ENCODE measurements around the gene COG8. TPM values are rescaled to one million over a fixed set of nuclear protein-coding genes. Genes with fewer than 3 reads are reported as not detected.
"Not testable (repeated sequence)": the region's sequence is repeated elsewhere in the genome, so short reads cannot be mapped to it uniquely, and the experiment has no call there.

COG8 gene
- polyA plus RNA-seq, 1 donor (not counting 4 experiments of a cell fraction or from before 2014, with no cell fraction given), result 16.0 TPM

DNA sequence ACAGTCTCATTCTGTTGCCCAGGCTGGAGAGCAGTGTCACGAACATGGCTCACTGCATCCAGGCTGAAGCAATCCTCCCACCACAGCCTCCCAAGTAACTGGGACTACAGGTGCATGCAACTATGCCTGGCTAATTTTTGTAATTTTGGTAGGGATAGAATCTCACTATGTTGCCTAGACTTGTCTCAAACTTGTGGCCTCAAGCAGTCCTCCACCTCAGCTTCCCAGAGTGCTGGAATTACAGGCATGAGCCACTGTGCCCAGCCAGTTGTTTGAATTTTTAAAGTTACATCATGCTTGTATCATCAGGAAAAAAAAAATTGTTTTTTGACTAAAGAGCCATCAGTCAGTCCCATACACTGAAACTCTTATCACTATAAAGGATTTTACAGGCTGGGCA, 45.3 kb downstream of the COG8 start:
- dilution Hi-C loops (cut with MboI; ENCODE audit: extremely low pct_ligation_motif_present, low sequenced_read_pairs), result no loop called here
- Histone ChIP-seq H2AFZ (ENCODE audit: control insufficient read depth, low read length) (no peak overlapping the region), H3K9ac (ENCODE audit: control insufficient read depth, extremely low read depth, insufficient read depth, low read length) (no peak overlapping the region)

DNA sequence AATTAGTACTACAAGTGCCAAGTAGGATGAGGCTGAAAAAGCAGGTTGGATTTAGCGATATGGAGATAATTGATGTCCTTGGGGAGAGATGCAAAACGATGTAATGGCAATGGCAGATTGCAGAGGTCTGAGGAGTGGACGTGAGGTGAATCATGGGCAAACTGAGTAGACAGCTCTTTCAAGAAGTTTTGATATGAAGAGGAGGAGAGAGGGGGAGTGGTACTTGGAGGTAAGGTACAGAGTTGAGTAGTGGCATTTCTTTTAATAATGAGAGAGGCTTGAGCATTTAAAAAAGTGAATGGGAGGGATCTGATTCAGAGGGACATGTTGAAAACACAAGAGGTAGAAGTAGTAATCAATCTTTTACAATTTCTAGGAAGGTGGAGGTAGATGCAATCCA, 46.0 kb downstream of the COG8 start:
- no peak overlapping the region for H3K4me3 ChIP-seq (ENCODE audit: control insufficient read depth in 2 of 3, extremely low read depth in 1 of 3, insufficient read depth in 2 of 3, low read depth in 1 of 3, low read length in 3 of 3)
- peak overlapping the region; percentile 10 for H3K27ac ChIP-seq (ENCODE audit: control insufficient read depth, insufficient read depth, low read length)
- H3K4me1 ChIP-seq (ENCODE audit: control insufficient read depth, extremely low read depth, insufficient read depth, low read length), result peaks cover 11% of the 10 kb centered on the region
- H3K36me3 ChIP-seq (ENCODE audit: control insufficient read depth in 2 of 2, extremely low read depth in 1 of 2, insufficient read depth in 2 of 2, low read length in 2 of 2), result peaks cover 0 to 1% of the 10 kb centered on the region in 2 experiments
- H3K27me3 ChIP-seq (ENCODE audit: control insufficient read depth, extremely low read depth, insufficient read depth, low read length), result no peaks in the 10 kb centered on the region
- H3K79me2 ChIP-seq (ENCODE audit: control insufficient read depth, insufficient read depth, low read length), result no peaks in the 10 kb centered on the region
- H3K4me2 ChIP-seq (ENCODE audit: control insufficient read depth, extremely low read depth, insufficient read depth, low read depth, low read length), result no peak overlapping the region
- no peak overlapping the region for H2AFZ ChIP-seq (ENCODE audit: control insufficient read depth, low read length)
- TF ChIP-seq, protein P1, sequence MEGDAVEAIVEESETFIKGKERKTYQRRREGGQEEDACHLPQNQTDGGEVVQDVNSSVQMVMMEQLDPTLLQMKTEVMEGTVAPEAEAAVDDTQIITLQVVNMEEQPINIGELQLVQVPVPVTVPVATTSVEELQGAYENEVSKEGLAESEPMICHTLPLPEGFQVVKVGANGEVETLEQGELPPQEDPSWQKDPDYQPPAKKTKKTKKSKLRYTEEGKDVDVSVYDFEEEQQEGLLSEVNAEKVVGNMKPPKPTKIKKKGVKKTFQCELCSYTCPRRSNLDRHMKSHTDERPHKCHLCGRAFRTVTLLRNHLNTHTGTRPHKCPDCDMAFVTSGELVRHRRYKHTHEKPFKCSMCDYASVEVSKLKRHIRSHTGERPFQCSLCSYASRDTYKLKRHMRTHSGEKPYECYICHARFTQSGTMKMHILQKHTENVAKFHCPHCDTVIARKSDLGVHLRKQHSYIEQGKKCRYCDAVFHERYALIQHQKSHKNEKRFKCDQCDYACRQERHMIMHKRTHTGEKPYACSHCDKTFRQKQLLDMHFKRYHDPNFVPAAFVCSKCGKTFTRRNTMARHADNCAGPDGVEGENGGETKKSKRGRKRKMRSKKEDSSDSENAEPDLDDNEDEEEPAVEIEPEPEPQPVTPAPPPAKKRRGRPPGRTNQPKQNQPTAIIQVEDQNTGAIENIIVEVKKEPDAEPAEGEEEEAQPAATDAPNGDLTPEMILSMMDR (optimal IDR thresholded peaks at IDR 0.05 in 1 of 3, IDR thresholded peaks at IDR 0.05 in 1 of 3, conservative IDR thresholded peaks at IDR 0.05 in 1 of 3; ENCODE audit: extremely low read depth in 1 of 3, insufficient read depth in 2 of 3, low read length in 3 of 3), result no peak
- TF ChIP-seq EZH2 (IDR thresholded peaks at IDR 0.05; ENCODE audit: low read length), result no peak
- dilution Hi-C loops (cut with MboI; ENCODE audit: extremely low pct_ligation_motif_present, low sequenced_read_pairs), result no loop called here
- DNase-seq (ENCODE audit: low read depth, low spot score) (no peak), FAIRE-seq (no peak)
- no peaks in the 10 kb centered on the region for H4K20me1 ChIP-seq (ENCODE audit: control insufficient read depth, extremely low read depth, insufficient read depth, low read length)
- no peak overlapping the region for H3K9ac ChIP-seq (ENCODE audit: control insufficient read depth, extremely low read depth, insufficient read depth, low read length)
- no peaks in the 10 kb centered on the region for H3K9me3 ChIP-seq (ENCODE audit: control insufficient read depth, low read depth, low read length)
- H3K9me1 ChIP-seq (ENCODE audit: control insufficient read depth, extremely low read depth, insufficient read depth, low read length), result no peaks in the 10 kb centered on the region

More for the DNA sequence above, 45.3 kb downstream of the COG8 start:
- FAIRE-seq (peak; percentile 23), DNase-seq (ENCODE audit: low read depth, low spot score) (peak; percentile 15)
- H4K20me1 ChIP-seq (ENCODE audit: control insufficient read depth, extremely low read depth, insufficient read depth, low read length), result no peaks in the 10 kb centered on the region
- no peak overlapping the region for H3K4me2 ChIP-seq (ENCODE audit: control insufficient read depth, extremely low read depth, insufficient read depth, low read depth, low read length)
- H3K27ac ChIP-seq (ENCODE audit: control insufficient read depth, insufficient read depth, low read length), result peak overlapping the region; percentile 10
- H3K9me3 ChIP-seq (ENCODE audit: control insufficient read depth, low read depth, low read length), result no peaks in the 10 kb centered on the region
- peaks cover 11% of the 10 kb centered on the region for H3K4me1 ChIP-seq (ENCODE audit: control insufficient read depth, extremely low read depth, insufficient read depth, low read length)
- no peaks in the 10 kb centered on the region for H3K27me3 ChIP-seq (ENCODE audit: control insufficient read depth, extremely low read depth, insufficient read depth, low read length)
- no peak for TF ChIP-seq EZH2 (IDR thresholded peaks at IDR 0.05; ENCODE audit: low read length)
- TF ChIP-seq, protein P1 (optimal IDR thresholded peaks at IDR 0.05 in 1 of 3, IDR thresholded peaks at IDR 0.05 in 1 of 3, conservative IDR thresholded peaks at IDR 0.05 in 1 of 3; ENCODE audit: extremely low read depth in 1 of 3, insufficient read depth in 2 of 3, low read length in 3 of 3), result no peak
- no peak overlapping the region for H3K4me3 ChIP-seq (ENCODE audit: control insufficient read depth in 2 of 3, extremely low read depth in 1 of 3, insufficient read depth in 2 of 3, low read depth in 1 of 3, low read length in 3 of 3)
- peaks cover 0 to 1% of the 10 kb centered on the region in 2 experiments for H3K36me3 ChIP-seq (ENCODE audit: control insufficient read depth in 2 of 2, extremely low read depth in 1 of 2, insufficient read depth in 2 of 2, low read length in 2 of 2)
- no peaks in the 10 kb centered on the region for H3K9me1 ChIP-seq (ENCODE audit: control insufficient read depth, extremely low read depth, insufficient read depth, low read length)
- no peaks in the 10 kb centered on the region for H3K79me2 ChIP-seq (ENCODE audit: control insufficient read depth, insufficient read depth, low read length)

DNA sequence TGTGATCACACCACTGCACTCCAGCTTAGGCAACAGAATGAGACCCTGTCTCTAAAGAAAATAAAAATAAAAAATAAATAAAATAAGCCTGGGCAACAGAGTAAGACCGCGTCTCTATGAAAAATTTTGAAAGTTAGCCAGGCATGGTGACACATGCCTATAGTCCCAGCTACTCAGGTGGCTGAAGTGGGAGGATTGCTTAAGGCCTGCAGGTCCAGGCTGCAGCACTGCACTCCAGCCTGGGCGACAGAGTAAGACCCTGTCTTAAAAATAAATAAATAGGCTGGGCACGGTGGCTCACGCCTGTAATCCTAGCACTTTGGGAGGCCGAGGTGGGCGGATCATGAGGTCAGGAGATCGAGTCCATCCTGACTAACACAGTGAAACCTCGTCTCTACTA, 47.7 kb downstream of the COG8 start:
- H3K4me3 ChIP-seq (ENCODE audit: control insufficient read depth in 2 of 3, extremely low read depth in 1 of 3, insufficient read depth in 2 of 3, low read depth in 1 of 3, low read length in 3 of 3); dilution Hi-C loops (cut with MboI; ENCODE audit: extremely low pct_ligation_motif_present, low sequenced_read_pairs); H3K9me3 ChIP-seq (ENCODE audit: control insufficient read depth, low read depth, low read length); H3K9ac ChIP-seq (ENCODE audit: control insufficient read depth, extremely low read depth, insufficient read depth, low read length); H3K9me1 ChIP-seq (ENCODE audit: control insufficient read depth, extremely low read depth, insufficient read depth, low read length); H3K79me2 ChIP-seq (ENCODE audit: control insufficient read depth, insufficient read depth, low read length); H4K20me1 ChIP-seq (ENCODE audit: control insufficient read depth, extremely low read depth, insufficient read depth, low read length); H3K27ac ChIP-seq (ENCODE audit: control insufficient read depth, insufficient read depth, low read length); DNase-seq (ENCODE audit: low read depth, low spot score); H2AFZ ChIP-seq (ENCODE audit: control insufficient read depth, low read length); H3K4me2 ChIP-seq (ENCODE audit: control insufficient read depth, extremely low read depth, insufficient read depth, low read depth, low read length); FAIRE-seq; H3K36me3 ChIP-seq (ENCODE audit: control insufficient read depth in 2 of 2, extremely low read depth in 1 of 2, insufficient read depth in 2 of 2, low read length in 2 of 2); H3K27me3 ChIP-seq (ENCODE audit: control insufficient read depth, extremely low read depth, insufficient read depth, low read length): not testable (repeated sequence)
- H3K4me1 ChIP-seq (ENCODE audit: control insufficient read depth, extremely low read depth, insufficient read depth, low read length), result peaks cover 11% of the 10 kb centered on the region
